GM19438 (cell line): ENCODE results near the gene CAPS.
"Not testable (repeated sequence)": the region's sequence is repeated elsewhere in the genome, so short reads cannot be mapped to it uniquely, and the experiment has no call there.

Source experiments
- ATAC-seq: cut with Tn5 transposase; IDR thresholded peaks from one replicate; pipeline ENCODE4 v1.9.1; 2021; ENCODE audit warnings: low read depth; ENCODE audit not compliant: unreplicated experiment

The CAPS gene

GRCh38 chr19:5953680-5954213 lies 39.7 kb downstream of the CAPS start:
- ATAC-seq: no peak

DNA sequence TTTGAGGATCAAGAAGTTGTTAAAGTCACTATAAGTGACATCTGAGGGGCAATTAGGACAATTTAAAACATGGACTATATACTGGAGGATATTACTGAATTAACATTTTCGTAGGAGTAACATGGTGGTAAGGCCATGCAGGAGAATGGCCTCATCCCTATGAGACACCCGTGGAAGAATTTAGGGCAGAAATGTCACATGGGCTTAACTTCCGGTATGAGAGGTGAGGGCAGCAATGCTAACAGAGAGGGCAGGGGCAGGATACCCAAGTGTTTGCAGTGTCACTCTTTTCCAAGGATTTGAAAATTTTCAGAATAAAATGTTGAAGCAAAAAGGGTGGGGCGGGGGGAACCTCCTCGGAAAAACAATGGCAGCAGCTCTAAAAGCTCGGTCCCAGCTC lies 40.2 kb downstream of the CAPS start:
- no peak for ATAC-seq

- ATAC-seq: no peak
Measured at GRCh38 chr19:5955636-5955935, 41.5 kb downstream of the CAPS start.

DNA sequence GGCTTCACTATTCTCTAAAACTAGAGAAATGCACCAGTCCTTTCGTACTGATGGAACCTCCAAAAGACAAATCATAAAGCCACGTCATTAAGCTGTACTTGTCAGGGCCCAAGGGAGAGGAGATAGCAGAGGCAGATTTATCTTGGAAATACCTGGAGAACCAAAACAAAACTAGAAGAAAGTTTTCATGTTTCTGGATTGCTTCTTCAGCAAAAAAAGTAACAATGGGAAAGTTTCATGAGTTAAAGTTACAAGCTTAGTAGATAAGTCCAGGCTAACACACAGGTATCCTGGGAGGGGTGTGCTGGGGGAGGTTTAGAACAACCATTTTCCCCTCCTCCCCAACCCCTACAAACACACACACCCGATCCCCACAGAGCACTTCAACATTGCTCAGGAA lies 42.3 kb downstream of the CAPS start:
- ATAC-seq: no peak

GRCh38 chr19:5956728-5957127 lies 42.7 kb downstream of the CAPS start:
- no peak for ATAC-seq

GRCh38 chr19:5957170-5957569 lies 43.1 kb downstream of the CAPS start:
- no peak for ATAC-seq

DNA sequence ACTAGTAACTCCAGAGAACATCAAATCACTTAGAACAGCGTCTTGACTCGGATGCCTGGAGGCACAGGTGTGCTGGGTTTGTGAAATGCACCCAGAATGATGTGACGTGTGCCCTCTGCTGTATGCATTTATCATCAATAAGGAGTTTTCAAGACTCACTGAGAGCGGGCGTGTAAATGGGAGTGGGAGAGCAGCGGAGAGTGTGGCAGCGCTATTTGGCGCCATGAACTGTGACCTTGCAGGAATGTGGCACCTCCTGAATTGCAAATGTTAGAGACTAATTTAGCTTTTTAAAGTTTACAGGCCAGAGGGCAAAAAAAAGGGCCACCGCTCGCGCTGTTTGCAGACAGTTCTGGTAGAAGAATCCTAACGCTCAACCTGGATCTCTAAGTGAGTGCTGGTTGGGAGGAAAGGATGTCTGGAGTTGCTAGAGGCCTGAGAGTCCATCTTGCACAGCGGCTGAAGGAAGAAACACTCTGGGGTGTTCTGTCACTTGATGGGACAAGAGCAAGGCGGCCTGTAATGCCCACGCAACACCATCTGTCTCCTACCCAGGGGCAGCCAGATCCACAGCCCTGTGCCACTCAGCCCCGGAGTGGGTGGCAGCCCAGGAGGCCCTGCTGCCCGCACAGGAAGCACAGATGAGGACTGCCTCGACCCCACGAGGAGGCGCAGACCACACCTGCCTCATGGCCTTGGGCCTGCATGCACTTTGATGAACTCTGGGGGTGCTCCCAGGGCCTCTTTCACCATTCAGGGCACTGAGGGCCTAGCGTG lies 44.2 kb downstream of the CAPS start:
- ATAC-seq: no peak

DNA sequence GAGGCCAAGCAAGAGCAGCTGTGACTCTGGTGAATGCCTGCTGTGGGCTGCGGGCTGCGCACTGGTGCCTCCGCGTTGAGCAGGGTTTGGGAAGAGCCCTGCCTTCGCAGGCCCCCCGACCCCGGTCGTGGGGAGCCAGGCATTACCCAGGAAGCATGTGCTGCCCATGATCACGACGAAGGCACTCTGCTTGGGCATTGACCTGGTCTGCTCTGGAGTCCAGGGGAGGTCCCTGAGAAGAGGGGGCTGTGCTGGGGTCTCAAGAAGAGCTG lies 44.7 kb downstream of the CAPS start:
- no peak for ATAC-seq

DNA sequence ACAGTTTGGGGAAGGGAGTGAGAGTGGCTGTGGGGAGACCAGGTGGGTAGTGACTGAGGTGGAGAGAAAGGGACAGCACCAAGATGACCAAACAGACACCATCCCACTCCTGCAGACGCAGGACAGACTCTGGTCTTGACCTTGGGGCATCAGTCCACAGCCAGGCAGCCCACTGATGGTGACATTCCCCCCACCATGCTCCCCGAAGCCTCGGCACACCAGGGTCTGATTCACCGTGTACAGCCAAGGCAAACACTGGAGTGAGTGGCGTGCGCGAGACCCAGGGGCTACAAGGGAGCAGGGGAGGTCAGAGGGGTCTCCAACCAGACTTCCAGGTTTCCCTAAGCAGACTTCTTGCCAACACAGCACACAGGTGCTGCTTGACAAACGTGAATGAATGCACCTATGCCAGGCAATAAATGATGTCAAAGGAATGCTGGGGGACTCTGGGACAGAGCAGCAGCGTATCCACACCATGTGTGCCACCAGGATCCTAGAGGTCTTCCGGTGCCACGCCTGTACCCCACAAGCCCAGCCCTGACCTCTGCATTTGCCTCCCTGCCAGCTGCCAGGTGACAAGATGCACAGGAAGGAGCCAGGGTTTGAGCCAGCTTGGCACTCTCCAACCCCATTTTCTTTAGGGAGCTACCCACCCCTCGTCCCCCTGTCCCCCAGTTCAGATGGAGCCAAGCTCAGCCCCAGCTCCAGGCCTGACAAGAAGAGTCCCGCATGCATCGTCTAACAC lies 45.4 kb downstream of the CAPS start:
- no peak for ATAC-seq

DNA sequence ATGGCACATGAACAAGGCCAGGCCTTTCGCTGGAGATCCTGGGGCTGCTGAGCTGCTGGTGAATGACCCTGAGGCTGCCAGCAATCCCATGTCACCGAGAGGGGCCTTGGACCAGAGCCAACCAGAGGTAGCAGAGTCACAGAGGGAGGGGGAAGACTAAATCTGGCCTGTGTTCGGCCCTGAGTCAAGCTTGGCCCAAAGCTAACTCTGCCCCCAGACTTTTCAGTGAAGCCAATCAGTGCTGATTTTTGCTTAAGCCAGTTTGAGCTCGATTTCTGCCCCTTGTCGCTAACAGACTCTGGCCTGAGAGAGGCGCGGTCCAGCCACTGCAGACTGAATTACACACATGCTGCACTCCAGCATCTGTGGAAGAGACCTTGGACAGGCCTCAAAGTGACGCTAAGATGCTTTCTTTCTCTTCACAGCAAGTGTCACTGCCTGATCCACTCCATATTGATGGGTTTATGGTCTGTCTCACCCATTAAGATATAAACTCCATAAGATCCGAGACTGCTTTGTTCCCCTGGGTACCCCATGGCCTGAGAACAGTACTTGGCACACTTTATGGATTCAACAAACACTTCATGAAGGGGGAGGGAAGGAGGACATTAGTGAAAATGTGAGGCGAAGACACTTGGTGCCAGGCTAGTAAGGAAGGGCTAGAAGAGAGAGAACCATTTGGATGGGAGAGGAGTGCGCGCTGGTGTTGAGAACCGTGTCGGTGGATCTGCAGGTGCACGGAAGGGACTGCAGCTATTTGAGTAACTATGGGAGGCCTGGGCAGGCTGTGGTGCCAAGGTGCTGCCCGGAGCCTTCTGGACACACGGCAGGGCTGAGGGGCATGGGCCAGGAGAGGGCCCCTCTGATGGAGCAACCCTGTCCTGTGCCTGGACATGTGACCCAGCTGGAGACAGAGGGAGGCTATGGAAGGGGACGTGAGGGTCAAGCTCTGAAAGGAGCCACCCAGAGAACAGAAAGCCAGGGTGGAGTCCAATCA lies 46.2 kb downstream of the CAPS start:
- ATAC-seq: no peak

GRCh38 chr19:5961641-5961968 lies 47.6 kb downstream of the CAPS start:
- not testable (repeated sequence) for ATAC-seq

DNA sequence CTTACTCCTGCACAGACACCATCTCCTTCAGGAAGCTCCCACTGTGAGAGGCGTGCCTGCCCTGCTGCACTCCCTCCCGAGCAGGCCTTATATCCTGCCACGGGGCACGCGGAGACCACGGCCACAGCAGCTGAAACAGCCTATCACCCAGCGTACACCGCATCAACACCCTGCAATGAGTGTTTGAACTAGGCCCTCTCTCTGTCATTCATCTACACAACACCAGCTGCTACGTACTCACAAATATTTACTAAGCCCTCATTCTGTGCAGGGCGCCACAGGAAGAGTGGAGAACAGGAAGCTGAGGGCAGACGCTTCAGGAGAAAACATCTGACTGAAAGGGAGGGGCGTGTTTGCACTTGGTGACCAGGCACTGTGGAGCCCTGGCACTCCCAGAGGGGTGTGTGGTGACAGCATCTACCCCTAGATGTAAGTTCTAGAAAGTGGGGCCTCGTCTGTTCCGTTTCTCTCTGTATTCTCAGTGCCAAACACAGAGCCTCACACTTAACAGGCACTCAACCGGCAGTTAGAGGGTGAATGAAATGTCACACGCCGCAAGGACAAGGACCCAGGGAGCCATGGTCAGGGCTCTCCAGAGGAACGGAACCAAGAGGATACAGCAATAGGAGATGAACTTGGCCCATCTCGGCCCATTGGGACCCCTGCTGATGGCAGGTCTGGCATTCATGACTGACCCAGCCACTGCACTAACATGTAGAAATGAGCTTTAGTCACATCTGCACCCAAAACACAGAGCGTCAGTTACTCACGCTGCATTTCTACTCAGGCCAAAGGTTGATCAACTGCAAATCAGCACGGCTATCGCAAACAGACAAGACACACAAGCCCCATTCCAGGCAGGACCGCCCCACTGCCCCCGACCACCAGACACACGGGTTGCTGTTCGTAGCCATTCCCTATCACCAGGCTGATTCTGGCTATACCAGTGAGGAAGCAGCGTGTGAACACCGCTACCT lies 48.2 kb downstream of the CAPS start:
- no peak for ATAC-seq

GRCh38 chr19:5963259-5963658 lies 49.2 kb downstream of the CAPS start:
- ATAC-seq: not testable (repeated sequence)

GRCh38 chr19:5963855-5964254 lies 49.8 kb downstream of the CAPS start:
- ATAC-seq: no peak

GRCh38 chr19:5964816-5965565 lies 50.9 kb downstream of the CAPS start:
- ATAC-seq: no peak
